Ovary (tissue), 9 donors: ENCODE data around the gene FEV. TPM values are rescaled to one million over a fixed set of nuclear protein-coding genes. Genes with fewer than 3 reads are reported as not detected.

Experiments used
- DNase-seq, 5 donors: peaks; one replicate each; pipeline ENCODE4 v3.0.0-alpha.2; 2019 to 2020
- H3K27ac ChIP-seq, 2 donors: fragments of 200-600 bp; one replicate each; pipeline versions ENCODE4 v1.5.1 to v1.8.0; 2019 to 2022
- H3K27me3 ChIP-seq: fragments of 200-600 bp; one replicate; pipeline ENCODE4 v1.8.0; 2022
- H3K36me3 ChIP-seq: fragments of 200-600 bp; sonication (generic); one replicate; pipeline ENCODE4 v1.5.1; 2019
- H3K4me1 ChIP-seq: one replicate; pipeline ENCODE4 v1.8.1; 2013; ENCODE audit warnings: mild to moderate bottlenecking, moderate library complexity; ENCODE audit not compliant: insufficient read depth
- H3K4me3 ChIP-seq: fragments of 200-600 bp; sonication (generic); one replicate; pipeline ENCODE4 v1.5.1; 2017
- H3K9me3 ChIP-seq, 2 donors: fragments of 200-600 bp in 1 of 2; sonication (generic) in 1 of 2; one replicate each; pipeline versions ENCODE4 v1.5.1 to v1.8.1; 2013 to 2019; ENCODE audit warnings: mild to moderate bottlenecking in 1 of 2, moderate library complexity in 1 of 2
- CTCF ChIP-seq, 3 donors: fragments of 450-650 bp in 2 of 3; fragments of 200-600 bp in 1 of 3; IDR thresholded peaks; one replicate each; pipeline versions ENCODE4 v1.5.1 to v1.8.0; 2016 to 2022; ENCODE audit warnings: antibody characterized with exemption in 3 of 3, mild to moderate bottlenecking in 1 of 3
- EP300 ChIP-seq: sonication (generic); formaldehyde crosslinking; IDR thresholded peaks from one replicate; pipeline ENCODE4 v1.6.1; 2017; ENCODE audit warnings: antibody characterized with exemption
- POLR2A ChIP-seq: fragments of 450-650 bp; IDR thresholded peaks from one replicate; pipeline ENCODE4 v1.6.1; 2017; ENCODE audit warnings: antibody characterized with exemption, mild to moderate bottlenecking, moderate library complexity
- WGBS, 3 donors: extraction: QIAGEN DNeasy Blood & Tissue Kit in 1 of 3; methylation state at CpG; one replicate each; pipeline versions ENCODE4 v1.1.5 to v1.1.7; 2013 to 2017; 5-methylcytosine and 5-hydroxymethylcytosine counted together
- intact Hi-C, 4 donors: fragments of 100-400 bp; cut with DNase I; formaldehyde crosslinking; loops; one replicate each; pipeline versions ENCODE4 v1.11.0 to v1.15.1; 2022 to 2023
- polyA plus RNA-seq, 2 donors: library from polyadenylated mRNA; stranded (reverse); fragments of 200-250 nt in 1 of 2; fragments of 350-450 nt in 1 of 2; fragmentation: Illumina TruSeq in 1 of 2; extraction: RNeasy Lipid Tissue Mini Kit (QIAGEN cat#74804) in 1 of 2; gene quantifications; one replicate each; pipeline ENCODE4 v1.2.3, GENCODE V29; 2013 to 2014
- total RNA-seq, 7 donors: library from RNA; depleted of rRNA in 2 of 7; stranded (reverse); fragments of >200 nt in 2 of 7; fragmentation: NEBNext Ultra II Directional in 3 of 7; extraction: Animal tissue kit (Norgen Biotek cat#: 25700) in 3 of 7; gene quantifications; one replicate each; pipeline versions ENCODE4 v1.1.0 to v1.2.4, GENCODE V29; 2016 to 2023
- donor health status: DM: no; HTN: no; CAD: no; lungs with moderate emphysema.
- donor health status: DM: no; HTN: no; CAD: no.
- donor health status: Bipolar disorder and iron deficiency.
- donor health status: DM: yes; HTN: yes; CAD: no.
- donor health status: DM: no; HTN: no; CAD: no.
- donor health status: DM: yes; HTN: yes; CAD: no.

FEV gene
- total and polyA plus RNA-seq, 9 donors: 0.11 to 0.13 TPM; not detected in 7

GRCh38 chr2:219009294-219009693 lies 24.3 kb upstream of the FEV start:
- no peak overlapping the region for H3K4me3 ChIP-seq
- no peaks in the 10 kb centered on the region for H3K9me3 ChIP-seq
- no peak for DNase-seq
- WGBS, 3 donors: 56 to 59% (median 56%) methylated on average over 2 of the region's 2 CpGs
- intact Hi-C loops: no loop called here
- no peaks in the 10 kb centered on the region for H3K36me3 ChIP-seq
- H3K27ac ChIP-seq: no peak overlapping the region
- H3K4me1 ChIP-seq: no peaks in the 10 kb centered on the region
- no peak for TF ChIP-seq CTCF (IDR thresholded peaks at IDR 0.05)
- TF ChIP-seq EP300: no peak
- no peak for TF ChIP-seq POLR2A
- H3K27me3 ChIP-seq: no peaks in the 10 kb centered on the region

GRCh38 chr2:219003979-219004378 lies 19.0 kb upstream of the FEV start:
- peaks cover 7% of the 10 kb centered on the region for H3K27me3 ChIP-seq
- DNase-seq: no peak

GRCh38 chr2:219003267-219003634 lies 18.3 kb upstream of the FEV start:
- intact Hi-C loops: no loop called here
- H3K27ac ChIP-seq: no peak overlapping the region
- H3K4me3 ChIP-seq: no peak overlapping the region
- H3K36me3 ChIP-seq: no peaks in the 10 kb centered on the region
- peaks cover 11% of the 10 kb centered on the region for H3K4me1 ChIP-seq
- no peaks in the 10 kb centered on the region for H3K9me3 ChIP-seq
- DNase-seq: no peak
- no peak for TF ChIP-seq EP300
- TF ChIP-seq CTCF (IDR thresholded peaks at IDR 0.05): no peak
- TF ChIP-seq POLR2A: no peak
- H3K27me3 ChIP-seq: peaks cover 7% of the 10 kb centered on the region
- WGBS, 3 donors: 5 to 8% (median 5%) methylated on average over 19 to 20 of the region's 20 CpGs

More at GRCh38 chr2:219003979-219004378, 19.0 kb upstream of the FEV start:
- intact Hi-C loops: no loop called here
- H3K4me1 ChIP-seq: peaks cover 11% of the 10 kb centered on the region
- no peaks in the 10 kb centered on the region for H3K9me3 ChIP-seq
- no peaks in the 10 kb centered on the region for H3K36me3 ChIP-seq
- TF ChIP-seq CTCF (IDR thresholded peaks at IDR 0.05): no peak
- TF ChIP-seq EP300: no peak
- no peak for TF ChIP-seq POLR2A
- no peak overlapping the region for H3K27ac ChIP-seq
- 82 to 87% (median 83%) methylated on average over 3 of the region's 3 CpGs for WGBS, 3 donors
- no peak overlapping the region for H3K4me3 ChIP-seq

GRCh38 chr2:219002395-219003266 lies 17.6 kb upstream of the FEV start:
- H3K9me3 ChIP-seq: no peaks in the 10 kb centered on the region
- intact Hi-C loops: no loop called here
- 1 to 2% (median 1%) methylated on average over 48 to 72 of the region's 72 CpGs for WGBS, 3 donors
- H3K36me3 ChIP-seq: no peaks in the 10 kb centered on the region
- H3K27ac ChIP-seq: no peak overlapping the region
- H3K27me3 ChIP-seq: peaks cover 7% of the 10 kb centered on the region
- no peak overlapping the region for H3K4me3 ChIP-seq
- TF ChIP-seq EP300 (no peak), CTCF (IDR thresholded peaks at IDR 0.05) (no peak), POLR2A (no peak)
- DNase-seq: no peak
- H3K4me1 ChIP-seq: peaks cover 11% of the 10 kb centered on the region
